H9 (cell line): Measurements from ENCODE around the gene SOCS3. TPM values are rescaled to one million over a fixed set of nuclear protein-coding genes. Genes with fewer than 3 reads are reported as not detected.
A peak's percentile ranks its signal among the peaks of the same experiment; 100 is the strongest.

ENCODE experiments used
- DNase-seq: peaks from one replicate; pipeline ENCODE4 v3.0.0-alpha.2; 2017
- H2AFZ ChIP-seq: one replicate; pipeline ENCODE4 v1.6.1; 2013; ENCODE audit warnings: mild to moderate bottlenecking, low read length, control low read depth, moderate library complexity
- H2AK5ac ChIP-seq: 2 replicates; pipeline ENCODE4 v1.6.1; 2013; ENCODE audit warnings: low read length, control low read depth, mixed read lengths; ENCODE audit not compliant: insufficient read length
- H2BK120ac ChIP-seq: one replicate; pipeline ENCODE4 v1.6.1; 2013; ENCODE audit warnings: low read depth, mild to moderate bottlenecking, low read length, control low read depth, inconsistent platforms; ENCODE audit not compliant: poor library complexity, severe bottlenecking
- H2BK12ac ChIP-seq: 2 replicates; pipeline ENCODE4 v1.6.1; 2013; ENCODE audit warnings: low read length, control low read depth, mixed read lengths, low read depth; ENCODE audit not compliant: insufficient read length
- H2BK15ac ChIP-seq: 2 replicates; pipeline ENCODE4 v1.6.1; 2013; ENCODE audit warnings: low read depth, low read length, control low read depth
- H2BK20ac ChIP-seq: one replicate; pipeline ENCODE4 v1.6.1; 2013; ENCODE audit warnings: low read depth, mild to moderate bottlenecking, low read length, control low read depth, inconsistent platforms; ENCODE audit not compliant: poor library complexity, severe bottlenecking
- H2BK5ac ChIP-seq: 2 replicates; pipeline ENCODE4 v1.6.1; 2013; ENCODE audit warnings: low read length, control low read depth, mixed read lengths; ENCODE audit not compliant: insufficient read length
- H3K14ac ChIP-seq: 2 replicates; pipeline ENCODE4 v1.6.1; 2013; ENCODE audit warnings: low read length, control low read depth; ENCODE audit not compliant: insufficient read depth
- H3K18ac ChIP-seq: 2 replicates; pipeline ENCODE4 v1.6.1; 2013; ENCODE audit warnings: low read depth, mild to moderate bottlenecking, mixed read lengths, low read length, control low read depth; ENCODE audit not compliant: insufficient read length
- H3K23ac ChIP-seq: 2 replicates; pipeline ENCODE4 v1.6.1; 2013; ENCODE audit warnings: low read length, control low read depth, mixed read lengths, low read depth; ENCODE audit not compliant: insufficient read length
- H3K23me2 ChIP-seq: 2 replicates; pipeline ENCODE4 v1.6.1; 2013; ENCODE audit warnings: low read depth, mild to moderate bottlenecking, mixed read lengths, low read length, control low read depth; ENCODE audit not compliant: insufficient read length, poor library complexity, severe bottlenecking
- H3K27ac ChIP-seq: 2 replicates; pipeline ENCODE4 v1.5.1; 2013; ENCODE audit warnings: low read length, control low read depth, mixed read lengths, low read depth; ENCODE audit not compliant: insufficient read length
- H3K27me3 ChIP-seq: 2 replicates; pipeline ENCODE4 v1.6.1; 2013; ENCODE audit warnings: low read length, control low read depth, inconsistent platforms; ENCODE audit not compliant: insufficient read depth
- H3K4ac ChIP-seq: 2 replicates; pipeline ENCODE4 v1.6.1; 2013; ENCODE audit warnings: low read depth, mild to moderate bottlenecking, control low read depth, inconsistent platforms, low read length, moderate library complexity
- H3K4me1 ChIP-seq: 2 replicates; pipeline ENCODE4 v1.6.1; 2013; ENCODE audit warnings: low read length, control low read depth, inconsistent platforms; ENCODE audit not compliant: insufficient read depth
- H3K4me2 ChIP-seq: 2 replicates; pipeline ENCODE4 v1.6.1; 2013; ENCODE audit warnings: low read length, control low read depth, mixed read lengths; ENCODE audit not compliant: insufficient read length, insufficient read depth
- H3K56ac ChIP-seq: 2 replicates; pipeline ENCODE4 v1.6.1; 2013; ENCODE audit warnings: low read depth, mild to moderate bottlenecking, mixed read lengths, low read length, control low read depth; ENCODE audit not compliant: insufficient read length
- H3K79me1 ChIP-seq: 2 replicates; pipeline ENCODE4 v1.6.1; 2013; ENCODE audit warnings: low read depth, mild to moderate bottlenecking, moderate library complexity, low read length, control low read depth, inconsistent platforms; ENCODE audit not compliant: insufficient read depth, poor library complexity, severe bottlenecking
- H3K79me2 ChIP-seq: 2 replicates; pipeline ENCODE4 v1.6.1; 2013; ENCODE audit warnings: low read length, control low read depth, inconsistent platforms; ENCODE audit not compliant: insufficient read depth
- H3K9ac ChIP-seq: 2 replicates; pipeline ENCODE4 v1.6.1; 2013; ENCODE audit warnings: low read length, control low read depth, mixed read lengths; ENCODE audit not compliant: insufficient read length; ENCODE audit errors: extremely low read depth
- H3K9me3 ChIP-seq: one replicate; pipeline ENCODE4 v1.6.1; 2013; ENCODE audit warnings: low read depth, low read length, inconsistent platforms; ENCODE audit not compliant: control insufficient read depth
- H3T11ph ChIP-seq: one replicate; pipeline ENCODE4 v1.6.1; 2013; ENCODE audit warnings: mild to moderate bottlenecking, low read length, control low read depth, inconsistent platforms
- H4K20me1 ChIP-seq: one replicate; pipeline ENCODE4 v1.6.1; 2013; ENCODE audit not compliant: control insufficient read depth, insufficient read length, insufficient read depth
- H4K5ac ChIP-seq: 2 replicates; pipeline ENCODE4 v1.6.1; 2013; ENCODE audit warnings: low read depth, mild to moderate bottlenecking, mixed read lengths, low read length, control low read depth; ENCODE audit not compliant: insufficient read length
- H4K8ac ChIP-seq: replicated peaks from 2 replicates; pipeline ENCODE4 v1.6.1; 2013; ENCODE audit warnings: low read length, control low read depth, mixed read lengths, low read depth; ENCODE audit not compliant: insufficient read length
- H4K91ac ChIP-seq: 2 replicates; pipeline ENCODE4 v1.6.1; 2013; ENCODE audit warnings: low read depth, mild to moderate bottlenecking, moderate library complexity, mixed read lengths, low read length, control low read depth; ENCODE audit not compliant: insufficient read length
- H3K27ac Mint-ChIP-seq, 3 experiments: 2 replicates in 2 of 3; 3 replicates in 1 of 3; pipeline ENCODE4 v1.8.0; 2020 to 2021; ENCODE audit warnings: mixed read lengths in 3 of 3, mild to moderate bottlenecking in 1 of 3, moderate library complexity in 1 of 3
- H3K27me3 Mint-ChIP-seq: 2 replicates; pipeline ENCODE4 v1.8.0; 2021; ENCODE audit warnings: low read depth, mild to moderate bottlenecking, moderate library complexity, mixed read lengths
- H3K36me3 Mint-ChIP-seq, 3 experiments: 2 replicates in 2 of 3; 3 replicates in 1 of 3; pipeline ENCODE4 v1.8.0; 2020 to 2021; ENCODE audit warnings: low read depth in 3 of 3, mixed read lengths in 3 of 3; ENCODE audit not compliant: insufficient read depth in 1 of 3
- H3K4me1 Mint-ChIP-seq, 2 experiments: 2 replicates each; pipeline ENCODE4 v1.8.0; 2020; ENCODE audit warnings: mixed read lengths in 2 of 2
- H3K4me3 Mint-ChIP-seq, 2 experiments: 2 replicates in 1 of 2; 3 replicates in 1 of 2; pipeline ENCODE4 v1.8.0; 2020 to 2021; ENCODE audit warnings: mild to moderate bottlenecking in 2 of 2, mixed read lengths in 2 of 2, moderate library complexity in 1 of 2
- H3K9me3 Mint-ChIP-seq, 2 experiments: 2 replicates in 1 of 2; 3 replicates in 1 of 2; pipeline ENCODE4 v1.8.0; 2020; ENCODE audit warnings: mild to moderate bottlenecking in 2 of 2, mixed read lengths in 2 of 2, moderate library complexity in 1 of 2
- WGBS: extraction: QIAGEN DNeasy Blood & Tissue Kit; methylation state at CpG from one replicate; pipeline ENCODE4 v1.1.7; 2013; ENCODE audit warnings: missing lambda C conversion rate, low lambda C conversion rate, mixed read lengths; ENCODE audit not compliant: insufficient read length; ENCODE audit errors: extremely low coverage; 5-methylcytosine and 5-hydroxymethylcytosine counted together
- total RNA-seq: library from RNA; stranded (reverse); gene quantifications from 2 replicates; pipeline ENCODE4 v1.2.1, GENCODE V29; 2021
- TF ChIP-seq, protein P1 (sequence below): fragments of 200-600 bp; sonication (generic); conservative IDR thresholded peaks from 3 replicates; pipeline ENCODE4 v1.8.0; 2021; ENCODE audit warnings: antibody characterized with exemption, mild to moderate bottlenecking

Gene SOCS3
- total RNA-seq, 1 experiment from 2014 or later: 9.5 TPM

DNA sequence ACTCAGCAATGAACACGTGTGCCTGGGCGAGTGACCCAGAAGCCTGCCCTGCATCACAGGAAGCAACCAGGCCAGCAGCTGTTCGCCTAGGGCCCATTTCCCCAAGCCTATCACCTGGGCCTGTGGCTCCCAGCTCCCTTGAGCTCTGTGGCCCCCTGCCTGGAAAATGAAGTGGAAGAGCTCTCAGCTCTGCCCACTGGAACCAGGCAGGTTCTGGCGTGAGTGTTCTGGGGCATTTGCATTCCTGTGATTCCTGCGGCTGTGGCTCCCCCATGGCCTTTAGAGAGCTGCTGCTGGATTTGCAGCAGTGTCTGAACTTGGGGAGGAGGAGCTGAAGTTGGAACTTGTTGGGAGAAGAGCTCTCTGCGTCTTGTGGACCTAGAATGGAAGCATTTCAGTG is 41.4 kb upstream of the SOCS3 start:
- no peak overlapping the region for H3K56ac ChIP-seq
- no peak overlapping the region for H2AK5ac ChIP-seq
- H4K91ac ChIP-seq: no peak overlapping the region
- H3K27me3 ChIP-seq: no peaks in the 10 kb centered on the region
- DNase-seq: no peak
- no peak overlapping the region for H2BK5ac ChIP-seq
- no peaks in the 10 kb centered on the region for H3K9me3 ChIP-seq
- H3K14ac ChIP-seq: no peak overlapping the region
- no peak overlapping the region for H2AFZ ChIP-seq
- no CpG with 5 or more reads among the region's 6 CpGs for WGBS
- no peak overlapping the region for H2BK120ac ChIP-seq
- H2BK15ac ChIP-seq: no peak overlapping the region
- no peaks in the 10 kb centered on the region for H3K9me3 Mint-ChIP-seq
- no peak overlapping the region for H3K4ac ChIP-seq
- H2BK20ac ChIP-seq: no peak overlapping the region
- no peaks in the 10 kb centered on the region for H3K27me3 Mint-ChIP-seq
- H3T11ph ChIP-seq: no peak overlapping the region
- no peak overlapping the region for H4K8ac ChIP-seq
- H3K27ac Mint-ChIP-seq: peak overlapping the region in 1 of 3 experiments; percentile 20; a peak in 3 of 7 replicates
- peaks cover 5% of the 10 kb centered on the region for H4K20me1 ChIP-seq
- no peaks in the 10 kb centered on the region for H3K4me1 ChIP-seq
- H3K79me1 ChIP-seq: no peaks in the 10 kb centered on the region
- 0 out of 4 replicates have a peak, but pooled peaks cover 0 to 5% of the 10 kb centered on the region in 2 experiments for H3K4me1 Mint-ChIP-seq
- TF ChIP-seq, protein P1, sequence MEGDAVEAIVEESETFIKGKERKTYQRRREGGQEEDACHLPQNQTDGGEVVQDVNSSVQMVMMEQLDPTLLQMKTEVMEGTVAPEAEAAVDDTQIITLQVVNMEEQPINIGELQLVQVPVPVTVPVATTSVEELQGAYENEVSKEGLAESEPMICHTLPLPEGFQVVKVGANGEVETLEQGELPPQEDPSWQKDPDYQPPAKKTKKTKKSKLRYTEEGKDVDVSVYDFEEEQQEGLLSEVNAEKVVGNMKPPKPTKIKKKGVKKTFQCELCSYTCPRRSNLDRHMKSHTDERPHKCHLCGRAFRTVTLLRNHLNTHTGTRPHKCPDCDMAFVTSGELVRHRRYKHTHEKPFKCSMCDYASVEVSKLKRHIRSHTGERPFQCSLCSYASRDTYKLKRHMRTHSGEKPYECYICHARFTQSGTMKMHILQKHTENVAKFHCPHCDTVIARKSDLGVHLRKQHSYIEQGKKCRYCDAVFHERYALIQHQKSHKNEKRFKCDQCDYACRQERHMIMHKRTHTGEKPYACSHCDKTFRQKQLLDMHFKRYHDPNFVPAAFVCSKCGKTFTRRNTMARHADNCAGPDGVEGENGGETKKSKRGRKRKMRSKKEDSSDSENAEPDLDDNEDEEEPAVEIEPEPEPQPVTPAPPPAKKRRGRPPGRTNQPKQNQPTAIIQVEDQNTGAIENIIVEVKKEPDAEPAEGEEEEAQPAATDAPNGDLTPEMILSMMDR: no peak
- no peak overlapping the region for H3K4me2 ChIP-seq
- peaks cover 4% of the 10 kb centered on the region; the same call in 1 of the 2 replicates for H3K79me2 ChIP-seq
- no peak overlapping the region for H3K9ac ChIP-seq
- H4K5ac ChIP-seq: no peak overlapping the region
- no peaks in the 10 kb centered on the region for H3K23me2 ChIP-seq
- no peak overlapping the region for H3K27ac ChIP-seq
- H3K4me3 Mint-ChIP-seq: no peak overlapping the region
- no peak overlapping the region for H2BK12ac ChIP-seq
- H3K36me3 Mint-ChIP-seq: peaks cover 65 to 93% (median 93%) of the 10 kb centered on the region in 3 experiments; a peak in 6 of 7 replicates
- no peak overlapping the region for H3K18ac ChIP-seq
- H3K23ac ChIP-seq: no peak overlapping the region
